ENCODE data around the gene PLEKHG2.
"Not testable (repeated sequence)": the region's sequence is repeated elsewhere in the genome, so short reads cannot be mapped to it uniquely, and the experiment has no call there.

PLEKHG2 gene, protein sequence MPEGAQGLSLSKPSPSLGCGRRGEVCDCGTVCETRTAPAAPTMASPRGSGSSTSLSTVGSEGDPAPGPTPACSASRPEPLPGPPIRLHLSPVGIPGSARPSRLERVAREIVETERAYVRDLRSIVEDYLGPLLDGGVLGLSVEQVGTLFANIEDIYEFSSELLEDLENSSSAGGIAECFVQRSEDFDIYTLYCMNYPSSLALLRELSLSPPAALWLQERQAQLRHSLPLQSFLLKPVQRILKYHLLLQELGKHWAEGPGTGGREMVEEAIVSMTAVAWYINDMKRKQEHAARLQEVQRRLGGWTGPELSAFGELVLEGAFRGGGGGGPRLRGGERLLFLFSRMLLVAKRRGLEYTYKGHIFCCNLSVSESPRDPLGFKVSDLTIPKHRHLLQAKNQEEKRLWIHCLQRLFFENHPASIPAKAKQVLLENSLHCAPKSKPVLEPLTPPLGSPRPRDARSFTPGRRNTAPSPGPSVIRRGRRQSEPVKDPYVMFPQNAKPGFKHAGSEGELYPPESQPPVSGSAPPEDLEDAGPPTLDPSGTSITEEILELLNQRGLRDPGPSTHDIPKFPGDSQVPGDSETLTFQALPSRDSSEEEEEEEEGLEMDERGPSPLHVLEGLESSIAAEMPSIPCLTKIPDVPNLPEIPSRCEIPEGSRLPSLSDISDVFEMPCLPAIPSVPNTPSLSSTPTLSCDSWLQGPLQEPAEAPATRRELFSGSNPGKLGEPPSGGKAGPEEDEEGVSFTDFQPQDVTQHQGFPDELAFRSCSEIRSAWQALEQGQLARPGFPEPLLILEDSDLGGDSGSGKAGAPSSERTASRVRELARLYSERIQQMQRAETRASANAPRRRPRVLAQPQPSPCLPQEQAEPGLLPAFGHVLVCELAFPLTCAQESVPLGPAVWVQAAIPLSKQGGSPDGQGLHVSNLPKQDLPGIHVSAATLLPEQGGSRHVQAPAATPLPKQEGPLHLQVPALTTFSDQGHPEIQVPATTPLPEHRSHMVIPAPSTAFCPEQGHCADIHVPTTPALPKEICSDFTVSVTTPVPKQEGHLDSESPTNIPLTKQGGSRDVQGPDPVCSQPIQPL (N-terminal part only)

DNA sequence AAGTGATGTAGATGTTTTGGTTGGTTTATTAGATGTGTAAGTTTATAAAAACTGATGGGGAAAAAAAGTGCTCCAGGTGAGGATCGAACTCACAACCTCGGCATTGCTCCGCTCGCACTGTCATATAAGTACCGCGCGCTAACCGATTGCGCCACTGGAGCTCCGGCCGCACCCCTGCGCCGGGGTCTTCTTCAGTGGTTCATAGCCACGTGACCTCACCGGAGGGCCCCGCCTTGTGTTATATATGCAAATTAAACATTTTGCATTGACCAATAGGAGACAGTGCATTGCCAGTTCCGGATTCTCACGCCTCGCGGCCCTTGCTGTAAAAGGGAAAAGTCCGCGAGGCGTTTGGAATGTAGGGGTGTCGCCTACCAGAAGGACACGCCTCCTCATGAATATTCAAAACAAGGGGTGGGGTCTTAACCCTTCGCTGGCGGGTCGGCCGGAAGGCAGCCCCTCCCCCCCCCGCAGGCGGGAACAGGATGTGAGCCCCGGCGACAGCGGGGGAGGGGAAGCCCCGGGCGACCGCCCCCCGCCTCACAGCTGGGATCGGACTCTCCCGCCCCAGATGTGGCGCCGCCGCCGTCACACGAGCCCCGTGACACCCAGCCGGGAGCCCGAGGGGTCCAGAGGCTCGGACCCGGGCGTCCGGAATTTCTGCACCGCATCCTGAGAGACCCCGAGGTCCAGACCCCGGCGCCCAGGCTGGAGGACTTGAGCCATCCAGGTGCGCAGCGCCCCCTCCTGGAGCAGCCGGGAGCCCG is at the start of gene PLEKHG2:
Gene PLEKHG2, plus strand, starts transcription at position 570 of the 767 bp plus-strand sequence. CDS start 1,418 bp downstream, outside the sequence.
- DNase-seq: peak; percentile 96

DNA sequence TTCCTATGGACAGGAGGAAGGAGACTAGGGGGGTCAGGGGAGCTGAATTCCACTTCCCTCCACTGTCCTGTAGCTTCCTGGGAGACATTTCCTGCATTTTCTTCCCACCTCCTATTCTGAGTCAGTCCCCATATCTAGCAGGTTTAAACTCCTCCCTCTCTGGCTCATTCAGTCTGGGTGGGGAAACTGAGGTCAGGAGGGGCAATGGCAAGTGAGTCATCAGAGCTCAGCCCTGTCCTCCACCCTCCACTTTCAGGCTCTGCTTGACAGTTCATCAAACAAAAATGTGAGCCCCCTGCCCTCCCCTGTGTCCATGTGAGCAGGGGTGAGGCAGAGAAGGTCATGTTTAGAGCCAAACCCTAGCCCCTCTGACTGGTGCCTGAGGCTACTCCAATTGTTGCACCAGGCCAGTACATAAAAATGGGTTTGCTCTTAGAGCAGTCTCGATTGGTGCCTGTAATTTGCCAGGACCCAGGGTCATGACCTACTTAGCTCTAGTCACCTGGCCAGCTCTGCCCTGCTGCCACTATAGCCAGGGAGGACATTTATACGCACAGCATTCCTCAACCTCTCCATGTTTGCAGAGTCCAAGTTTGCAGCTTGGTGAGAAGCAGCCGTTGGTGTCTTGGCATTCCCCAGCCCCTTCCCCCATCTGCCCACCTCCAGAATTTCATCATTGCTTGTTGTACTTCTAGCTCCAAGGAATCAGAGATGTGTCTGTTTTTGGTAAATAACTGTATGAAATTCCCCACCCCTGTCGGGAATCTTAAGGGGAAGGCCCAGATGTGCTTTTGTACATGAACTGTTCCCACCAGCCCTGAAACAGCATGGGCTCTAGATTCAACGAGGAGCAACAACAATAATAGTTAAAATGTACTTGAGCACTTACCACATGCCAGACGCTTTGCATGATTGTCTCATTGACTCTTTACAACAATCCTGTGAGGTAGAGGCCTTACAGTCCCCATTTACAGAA is 49.5 kb upstream of the PLEKHG2 start:
- DNase-seq: no peak

DNA sequence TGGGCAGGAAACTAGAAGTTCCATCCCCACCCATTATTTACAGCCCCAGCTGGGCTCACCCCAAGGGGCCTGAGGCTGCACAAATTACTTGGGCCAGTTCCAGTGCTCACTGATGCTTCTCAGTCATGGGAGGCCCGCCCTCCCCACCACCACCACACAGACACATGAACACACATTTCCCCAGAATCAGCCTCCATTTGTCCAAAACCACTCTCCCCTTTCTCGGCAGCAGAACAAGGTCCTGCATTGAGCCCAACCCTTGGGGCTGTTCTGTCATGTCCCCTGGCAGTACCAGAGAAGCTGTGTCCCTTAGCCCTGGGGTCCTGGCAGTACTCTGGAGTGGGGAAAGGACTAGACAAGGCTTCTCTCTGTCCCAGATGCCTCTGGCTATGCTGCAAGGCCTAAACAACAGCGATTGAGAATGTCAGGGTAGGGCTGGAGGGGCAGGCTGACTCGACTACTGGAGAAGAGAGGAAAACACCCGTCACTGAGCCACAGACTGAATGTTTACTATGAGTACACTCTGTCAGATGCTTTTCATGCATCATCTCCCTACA is 48.5 kb upstream of the PLEKHG2 start:
- no peak for DNase-seq

DNA sequence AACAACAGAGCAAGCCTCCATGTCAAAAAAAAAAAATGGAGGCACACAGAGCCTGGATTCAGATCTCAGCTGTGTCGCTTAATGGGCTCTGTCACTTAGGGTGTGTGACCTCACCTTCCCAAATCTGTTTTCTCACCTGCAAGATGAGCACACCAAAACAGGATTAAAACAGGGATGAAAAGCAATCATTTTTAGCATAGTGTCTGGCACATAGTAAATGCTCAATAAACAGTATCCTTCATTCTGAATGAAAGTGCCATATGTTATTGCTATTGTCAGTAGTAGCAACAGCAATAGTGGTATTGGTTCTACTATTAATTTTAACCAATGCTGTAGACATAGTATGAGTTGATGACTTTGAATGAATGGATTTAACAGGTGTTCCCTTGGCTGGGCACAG is 46.9 kb upstream of the PLEKHG2 start:
- DNase-seq: no peak

DNA sequence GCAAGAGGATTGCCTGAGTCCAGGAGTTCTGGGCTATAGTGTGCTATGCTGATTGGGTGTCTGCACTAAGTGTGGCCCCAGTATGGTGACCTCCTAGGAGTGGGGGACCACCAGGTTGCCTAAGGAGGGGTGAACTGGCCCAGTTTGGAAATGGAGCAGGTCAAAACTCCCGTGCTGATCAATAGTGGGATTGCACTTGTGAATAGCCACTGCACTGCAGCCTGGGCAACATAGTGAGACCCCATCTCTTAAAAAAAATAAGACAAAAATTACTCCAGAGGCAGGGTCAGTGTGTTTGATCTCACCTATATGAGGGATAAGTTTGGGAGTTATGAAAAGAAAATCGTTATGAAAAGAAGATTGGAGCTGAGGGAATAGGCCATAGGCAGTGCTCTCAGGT is 43.3 kb upstream of the PLEKHG2 start:
- DNase-seq: no peak

DNA sequence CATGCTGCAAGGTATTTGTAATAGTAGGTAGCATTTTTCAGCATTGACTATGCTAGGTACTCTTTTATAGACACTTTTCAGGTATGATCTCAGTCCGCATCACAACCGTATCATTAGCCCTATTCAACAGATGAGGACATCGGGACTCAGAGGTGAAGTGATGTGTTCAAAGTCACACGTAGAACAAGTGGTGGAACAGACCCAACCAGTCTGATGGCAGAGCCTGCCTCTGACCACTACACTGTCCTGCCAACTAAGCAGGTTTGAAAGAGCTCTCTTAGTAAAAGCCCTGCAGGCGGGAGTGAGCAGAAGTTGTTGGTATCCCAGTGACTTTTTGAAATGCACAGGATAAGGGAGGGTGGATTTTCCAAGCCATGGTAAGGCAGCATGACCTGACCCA is 41.7 kb upstream of the PLEKHG2 start:
- no peak for DNase-seq

DNA sequence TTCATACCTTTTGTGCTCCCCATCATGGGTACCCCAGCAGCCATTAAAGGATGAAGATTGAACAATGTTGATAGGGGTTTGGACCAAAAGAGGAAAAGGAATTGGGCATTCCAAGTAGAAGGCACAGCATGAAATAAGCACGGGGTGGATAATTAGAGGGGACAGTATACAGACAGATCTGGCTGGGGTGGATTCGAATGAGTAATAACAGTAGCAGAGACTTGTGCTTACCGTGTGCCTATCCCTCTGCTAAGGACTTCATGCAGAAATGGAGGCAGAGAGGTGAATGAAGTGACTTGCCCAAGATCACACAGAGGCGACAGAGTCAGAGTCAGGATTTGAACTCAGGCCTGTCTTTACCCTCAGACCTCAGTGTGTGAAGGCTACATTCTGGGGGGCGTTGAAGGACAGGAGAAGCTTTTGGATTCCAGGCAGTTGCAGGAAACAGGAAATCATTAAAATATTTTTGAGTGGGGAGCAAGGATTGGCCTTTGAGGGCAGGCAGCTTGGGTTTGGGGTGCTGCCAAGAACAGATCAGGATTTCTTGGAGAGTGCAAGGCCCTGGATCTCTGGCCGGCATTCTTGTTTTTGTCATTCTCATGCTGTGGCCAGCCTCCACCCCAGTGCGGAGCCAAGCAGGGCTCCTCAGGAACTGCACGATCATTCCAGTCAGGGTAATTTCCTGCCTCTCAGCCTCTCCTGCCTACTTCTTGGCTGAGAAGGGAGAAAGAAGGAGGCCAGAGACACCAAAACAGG is 40.2 kb upstream of the PLEKHG2 start:
- DNase-seq: no peak

DNA sequence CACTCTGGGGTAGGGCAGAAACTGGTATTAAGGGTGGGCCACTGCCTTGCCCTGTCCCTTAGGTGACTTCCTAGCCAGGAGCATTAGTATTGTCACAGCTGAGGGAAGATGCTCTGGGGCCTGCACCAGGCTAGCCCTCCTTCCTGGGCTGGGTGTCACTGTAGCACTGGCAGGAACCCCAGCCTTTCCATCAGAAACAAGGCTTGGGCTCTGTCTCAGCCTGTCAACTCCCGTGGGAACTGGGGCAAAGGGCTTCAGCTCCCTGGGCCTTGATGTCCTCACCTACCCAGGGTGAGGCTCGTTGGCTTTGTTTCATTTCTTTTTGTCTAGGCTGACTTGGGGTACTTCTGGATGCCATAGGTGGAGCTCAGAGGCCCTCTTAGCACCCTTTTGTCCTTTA is 39.5 kb upstream of the PLEKHG2 start:
- DNase-seq: no peak

DNA sequence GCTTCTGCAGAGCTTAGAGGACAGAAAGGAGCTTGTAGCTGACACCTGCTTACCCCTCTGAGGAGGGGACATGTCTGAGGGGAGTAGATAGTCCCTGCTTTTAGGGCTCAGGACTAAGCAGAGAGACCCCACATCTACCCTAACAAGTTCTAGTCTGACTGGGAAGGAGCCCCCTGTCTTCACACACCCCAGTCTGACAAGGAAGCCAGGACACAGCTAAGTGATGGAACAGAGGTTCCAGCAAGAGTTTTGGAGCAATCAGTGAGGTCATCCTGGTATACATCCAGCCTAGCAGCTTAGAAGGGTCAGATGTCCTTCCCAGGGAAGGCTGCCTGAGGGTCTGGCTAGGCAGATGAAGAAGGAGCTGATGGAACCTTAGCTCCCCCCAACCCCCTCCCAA is 36.5 kb upstream of the PLEKHG2 start:
- DNase-seq: no peak

DNA sequence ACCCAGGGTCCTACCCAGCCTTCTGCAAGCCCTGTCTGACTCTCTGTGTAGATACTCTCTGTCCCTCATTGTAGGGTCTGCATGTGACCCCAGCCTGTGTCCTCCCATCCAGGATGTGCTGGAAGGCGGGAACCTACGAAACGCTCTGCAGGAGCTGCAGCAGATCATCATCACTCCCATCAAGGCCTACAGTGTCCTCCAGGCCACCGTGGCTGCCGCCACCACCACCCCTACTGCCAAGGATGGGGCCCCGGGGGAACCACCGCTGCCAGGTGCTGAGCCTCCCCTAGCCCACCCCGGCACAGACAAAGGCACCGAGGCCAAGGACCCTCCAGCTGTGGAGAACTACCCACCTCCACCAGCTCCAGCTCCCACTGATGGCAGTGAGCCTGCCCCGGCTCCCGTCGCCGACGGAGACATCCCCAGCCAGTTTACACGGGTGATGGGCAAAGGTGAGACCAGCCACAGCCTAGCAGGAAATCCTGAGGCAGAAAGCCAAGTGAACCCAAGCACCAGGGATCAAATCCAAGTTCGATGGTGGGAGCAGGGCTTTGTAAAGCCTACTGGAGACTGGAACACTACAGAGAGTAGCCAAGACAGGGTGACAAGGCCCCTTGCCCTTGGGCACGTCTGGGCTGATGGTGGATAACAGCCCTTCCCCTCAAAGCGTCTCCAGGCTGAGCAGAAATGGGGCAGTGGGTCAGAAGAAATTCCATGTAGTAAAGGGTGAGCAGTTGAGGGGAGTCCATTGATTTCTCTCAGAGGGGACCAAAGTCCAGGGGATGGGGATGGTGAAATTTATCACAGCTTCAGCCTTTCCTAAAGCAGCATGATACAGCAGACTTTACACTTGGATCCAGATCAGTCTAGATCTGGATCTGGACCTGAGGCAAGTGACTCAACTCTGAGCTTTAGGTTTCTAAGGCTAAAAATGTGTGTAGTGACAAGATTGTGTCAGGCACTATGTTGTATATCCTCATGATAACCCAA is 34.8 kb upstream of the PLEKHG2 start:
- no peak for DNase-seq

DNA sequence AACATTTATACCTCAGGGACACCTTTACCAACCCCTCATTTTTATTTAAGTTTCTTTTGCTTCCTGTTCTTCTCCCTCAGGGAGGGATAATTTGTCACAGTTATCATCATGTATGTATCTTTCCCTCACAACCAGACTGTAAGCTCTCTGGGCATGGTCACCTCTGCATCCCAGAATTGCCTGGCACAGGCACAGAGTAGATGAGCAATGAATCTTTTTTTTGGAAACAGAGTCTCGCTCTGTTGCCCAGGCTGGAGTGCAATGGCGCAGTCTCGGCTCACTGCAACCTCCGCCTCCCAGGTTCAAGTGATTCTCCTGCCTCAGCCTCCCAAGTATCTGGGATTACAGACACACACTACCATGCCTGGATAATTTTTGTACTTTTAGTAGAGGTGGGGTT is 33.1 kb upstream of the PLEKHG2 start:
- DNase-seq: not testable (repeated sequence)

DNA sequence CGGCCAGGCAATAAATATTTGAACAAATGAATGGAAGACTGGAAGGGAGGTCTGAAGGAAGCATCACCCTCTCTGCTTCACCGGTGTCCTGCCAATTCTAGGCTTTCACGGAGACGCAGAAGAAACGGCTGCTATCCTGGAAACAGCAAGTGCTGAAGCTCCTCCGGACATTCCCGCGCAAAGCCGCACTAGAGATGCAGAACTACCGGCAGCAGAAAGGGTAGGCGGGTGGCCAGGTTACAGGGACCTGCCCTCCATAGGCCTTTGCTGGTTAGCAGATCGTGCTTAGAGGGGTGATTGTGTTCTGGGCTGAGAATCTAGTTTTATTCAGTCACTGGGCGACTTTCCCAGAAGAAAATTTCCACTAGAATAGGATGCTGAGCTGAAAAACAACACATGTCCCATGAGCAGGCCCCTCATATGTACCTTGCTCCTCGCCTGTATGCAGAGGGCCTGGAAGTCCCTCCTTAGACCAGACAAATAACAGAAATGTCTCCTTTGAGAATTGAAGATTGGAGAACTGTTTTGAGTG is 32.5 kb upstream of the PLEKHG2 start:
- no peak for DNase-seq

DNA sequence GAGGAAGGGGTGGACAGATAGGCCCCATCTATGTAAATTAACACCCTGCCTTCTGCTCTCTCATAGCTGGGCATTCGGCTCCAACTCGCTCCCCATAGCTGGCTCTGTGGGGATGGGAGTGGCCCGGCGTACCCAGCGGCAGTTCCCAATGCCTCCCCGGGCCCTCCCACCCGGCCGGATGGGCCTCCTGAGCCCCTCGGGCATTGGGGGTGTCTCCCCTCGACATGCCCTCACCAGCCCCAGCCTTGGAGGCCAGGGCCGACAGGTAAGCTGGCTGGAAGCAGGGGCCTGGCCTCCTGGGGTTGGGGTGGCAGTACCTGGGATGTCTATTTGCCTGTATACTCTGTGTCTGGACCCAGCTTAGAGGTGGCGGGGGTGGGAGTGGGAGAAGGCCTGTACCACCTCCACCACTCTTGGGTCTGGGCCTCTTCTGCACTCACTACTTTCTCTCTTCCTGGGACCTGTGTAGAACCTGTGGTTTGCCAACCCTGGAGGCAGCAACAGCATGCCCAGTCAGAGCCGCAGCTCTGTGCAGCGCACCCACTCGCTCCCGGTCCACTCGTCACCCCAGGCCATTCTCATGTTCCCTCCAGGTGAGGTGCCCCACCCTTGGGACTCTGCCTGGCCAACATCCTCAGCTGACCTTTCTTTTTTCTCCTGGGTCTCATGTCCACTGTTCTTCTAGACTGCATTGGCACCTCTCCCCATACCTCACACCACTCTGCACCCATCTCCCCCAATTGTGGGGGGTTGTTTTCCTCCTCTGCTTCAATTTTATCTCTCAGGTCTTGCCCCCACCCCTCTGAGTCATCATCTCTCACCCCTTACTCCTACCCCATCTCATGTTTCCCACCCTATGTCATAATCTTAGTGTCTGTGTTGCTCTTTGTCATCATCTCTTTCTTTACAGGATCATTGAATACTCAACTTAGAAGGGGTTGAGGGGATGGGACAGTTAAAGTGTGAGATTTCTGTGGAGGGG is 31.7 kb upstream of the PLEKHG2 start:
- DNase-seq: no peak

DNA sequence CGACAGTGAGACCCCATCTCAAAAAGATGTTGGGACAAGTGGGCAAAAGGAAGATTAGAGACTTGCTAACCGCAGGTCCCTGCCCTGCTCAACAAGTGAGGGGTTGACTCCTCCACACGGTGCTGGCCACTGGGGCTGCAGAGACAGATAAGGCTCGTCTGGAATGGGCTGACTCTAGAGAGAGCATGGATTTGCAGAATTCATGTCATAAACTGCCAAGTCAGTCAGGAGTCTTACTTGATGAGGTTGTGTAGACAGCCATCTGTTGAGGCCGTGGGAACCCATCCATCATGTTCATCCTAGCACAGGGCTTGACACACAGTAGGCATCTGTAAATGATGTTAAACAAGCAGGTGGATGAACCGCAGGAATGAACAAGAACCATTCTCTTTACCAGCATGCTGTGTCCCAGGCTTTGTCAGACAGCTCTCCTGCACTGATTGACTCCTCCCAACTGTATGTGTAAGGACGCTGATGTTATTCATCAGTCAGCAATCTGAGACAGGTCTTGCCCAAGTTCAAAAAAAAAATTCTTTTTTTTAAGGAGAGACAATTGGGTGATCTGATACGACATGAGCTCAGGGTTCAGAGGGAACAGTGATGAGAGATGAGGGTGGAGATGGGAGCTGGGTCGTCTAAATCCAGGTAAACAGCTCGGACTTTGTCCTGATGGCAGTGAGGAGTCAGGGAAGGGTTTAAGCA is 30.4 kb upstream of the PLEKHG2 start:
- DNase-seq: no peak

DNA sequence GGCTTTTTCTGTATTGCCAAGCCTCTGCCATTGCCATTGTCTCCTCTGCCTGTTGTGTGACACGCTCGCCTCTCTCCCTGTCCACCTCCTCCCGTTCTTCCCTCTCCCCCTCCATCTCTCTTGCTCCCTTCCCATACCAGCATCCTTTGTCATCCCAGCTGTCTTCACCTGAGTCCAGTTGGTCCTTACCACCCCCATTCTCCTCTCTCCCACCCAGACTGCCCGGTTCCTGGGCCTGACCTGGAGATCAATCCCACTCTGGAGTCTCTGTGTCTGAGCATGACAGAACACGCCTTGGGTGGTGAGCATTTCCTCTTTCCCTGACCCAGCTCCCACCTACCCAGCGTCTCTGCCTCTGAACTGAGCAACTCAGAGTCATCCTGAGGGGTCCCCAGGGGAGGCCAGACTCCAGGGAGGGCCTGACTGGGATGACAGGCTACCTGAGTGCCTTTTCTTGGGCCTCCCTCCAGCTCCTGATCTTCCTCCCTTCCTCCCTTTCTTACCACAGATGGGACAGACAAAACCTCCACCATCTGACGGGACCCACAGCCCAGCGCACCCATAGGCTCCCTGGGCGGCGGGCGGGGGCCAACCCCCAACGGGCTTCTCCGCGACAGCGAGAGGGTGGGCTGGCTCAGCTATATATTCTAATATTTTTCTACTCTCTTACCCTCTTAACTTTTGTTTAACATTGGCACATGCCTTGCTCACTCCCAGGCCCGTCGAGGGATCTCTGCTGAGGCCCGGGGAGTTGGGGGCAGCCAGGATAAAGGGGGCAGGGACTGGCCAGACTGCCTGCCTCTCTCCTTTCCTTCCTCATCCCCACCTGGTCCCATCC is 29.3 kb upstream of the PLEKHG2 start:
- DNase-seq: no peak
